H9 (cell line): ENCODE data around the gene B3GAT3. TPM values are rescaled to one million over a fixed set of nuclear protein-coding genes. Genes with fewer than 3 reads are reported as not detected.
A peak's percentile ranks its signal among the peaks of the same experiment; 100 is the strongest.

Source experiments
- DNase-seq: peaks from one replicate; pipeline ENCODE4 v3.0.0-alpha.2; 2017
- H2AFZ ChIP-seq: one replicate; pipeline ENCODE4 v1.6.1; 2013; ENCODE audit warnings: mild to moderate bottlenecking, low read length, control low read depth, moderate library complexity
- H2AK5ac ChIP-seq: 2 replicates; pipeline ENCODE4 v1.6.1; 2013; ENCODE audit warnings: low read length, control low read depth, mixed read lengths; ENCODE audit not compliant: insufficient read length
- H2BK120ac ChIP-seq: one replicate; pipeline ENCODE4 v1.6.1; 2013; ENCODE audit warnings: low read depth, mild to moderate bottlenecking, low read length, control low read depth, inconsistent platforms; ENCODE audit not compliant: poor library complexity, severe bottlenecking
- H2BK12ac ChIP-seq: 2 replicates; pipeline ENCODE4 v1.6.1; 2013; ENCODE audit warnings: low read length, control low read depth, mixed read lengths, low read depth; ENCODE audit not compliant: insufficient read length
- H2BK15ac ChIP-seq: 2 replicates; pipeline ENCODE4 v1.6.1; 2013; ENCODE audit warnings: low read depth, low read length, control low read depth
- H2BK20ac ChIP-seq: one replicate; pipeline ENCODE4 v1.6.1; 2013; ENCODE audit warnings: low read depth, mild to moderate bottlenecking, low read length, control low read depth, inconsistent platforms; ENCODE audit not compliant: poor library complexity, severe bottlenecking
- H2BK5ac ChIP-seq: 2 replicates; pipeline ENCODE4 v1.6.1; 2013; ENCODE audit warnings: low read length, control low read depth, mixed read lengths; ENCODE audit not compliant: insufficient read length
- H3K14ac ChIP-seq: 2 replicates; pipeline ENCODE4 v1.6.1; 2013; ENCODE audit warnings: low read length, control low read depth; ENCODE audit not compliant: insufficient read depth
- H3K18ac ChIP-seq: 2 replicates; pipeline ENCODE4 v1.6.1; 2013; ENCODE audit warnings: low read depth, mild to moderate bottlenecking, mixed read lengths, low read length, control low read depth; ENCODE audit not compliant: insufficient read length
- H3K23ac ChIP-seq: 2 replicates; pipeline ENCODE4 v1.6.1; 2013; ENCODE audit warnings: low read length, control low read depth, mixed read lengths, low read depth; ENCODE audit not compliant: insufficient read length
- H3K23me2 ChIP-seq: 2 replicates; pipeline ENCODE4 v1.6.1; 2013; ENCODE audit warnings: low read depth, mild to moderate bottlenecking, mixed read lengths, low read length, control low read depth; ENCODE audit not compliant: insufficient read length, poor library complexity, severe bottlenecking
- H3K27ac ChIP-seq: 2 replicates; pipeline ENCODE4 v1.5.1; 2013; ENCODE audit warnings: low read length, control low read depth, mixed read lengths, low read depth; ENCODE audit not compliant: insufficient read length
- H3K27me3 ChIP-seq: 2 replicates; pipeline ENCODE4 v1.6.1; 2013; ENCODE audit warnings: low read length, control low read depth, inconsistent platforms; ENCODE audit not compliant: insufficient read depth
- H3K4ac ChIP-seq: 2 replicates; pipeline ENCODE4 v1.6.1; 2013; ENCODE audit warnings: low read depth, mild to moderate bottlenecking, control low read depth, inconsistent platforms, low read length, moderate library complexity
- H3K4me1 ChIP-seq: 2 replicates; pipeline ENCODE4 v1.6.1; 2013; ENCODE audit warnings: low read length, control low read depth, inconsistent platforms; ENCODE audit not compliant: insufficient read depth
- H3K4me2 ChIP-seq: 2 replicates; pipeline ENCODE4 v1.6.1; 2013; ENCODE audit warnings: low read length, control low read depth, mixed read lengths; ENCODE audit not compliant: insufficient read length, insufficient read depth
- H3K56ac ChIP-seq: 2 replicates; pipeline ENCODE4 v1.6.1; 2013; ENCODE audit warnings: low read depth, mild to moderate bottlenecking, mixed read lengths, low read length, control low read depth; ENCODE audit not compliant: insufficient read length
- H3K79me1 ChIP-seq: 2 replicates; pipeline ENCODE4 v1.6.1; 2013; ENCODE audit warnings: low read depth, mild to moderate bottlenecking, moderate library complexity, low read length, control low read depth, inconsistent platforms; ENCODE audit not compliant: insufficient read depth, poor library complexity, severe bottlenecking
- H3K79me2 ChIP-seq: 2 replicates; pipeline ENCODE4 v1.6.1; 2013; ENCODE audit warnings: low read length, control low read depth, inconsistent platforms; ENCODE audit not compliant: insufficient read depth
- H3K9ac ChIP-seq: 2 replicates; pipeline ENCODE4 v1.6.1; 2013; ENCODE audit warnings: low read length, control low read depth, mixed read lengths; ENCODE audit not compliant: insufficient read length; ENCODE audit errors: extremely low read depth
- H3K9me3 ChIP-seq: one replicate; pipeline ENCODE4 v1.6.1; 2013; ENCODE audit warnings: low read depth, low read length, inconsistent platforms; ENCODE audit not compliant: control insufficient read depth
- H3T11ph ChIP-seq: one replicate; pipeline ENCODE4 v1.6.1; 2013; ENCODE audit warnings: mild to moderate bottlenecking, low read length, control low read depth, inconsistent platforms
- H4K20me1 ChIP-seq: one replicate; pipeline ENCODE4 v1.6.1; 2013; ENCODE audit not compliant: control insufficient read depth, insufficient read length, insufficient read depth
- H4K5ac ChIP-seq: 2 replicates; pipeline ENCODE4 v1.6.1; 2013; ENCODE audit warnings: low read depth, mild to moderate bottlenecking, mixed read lengths, low read length, control low read depth; ENCODE audit not compliant: insufficient read length
- H4K8ac ChIP-seq: replicated peaks from 2 replicates; pipeline ENCODE4 v1.6.1; 2013; ENCODE audit warnings: low read length, control low read depth, mixed read lengths, low read depth; ENCODE audit not compliant: insufficient read length
- H4K91ac ChIP-seq: 2 replicates; pipeline ENCODE4 v1.6.1; 2013; ENCODE audit warnings: low read depth, mild to moderate bottlenecking, moderate library complexity, mixed read lengths, low read length, control low read depth; ENCODE audit not compliant: insufficient read length
- H3K27ac Mint-ChIP-seq, 3 experiments: 2 replicates in 2 of 3; 3 replicates in 1 of 3; pipeline ENCODE4 v1.8.0; 2020 to 2021; ENCODE audit warnings: mixed read lengths in 3 of 3, mild to moderate bottlenecking in 1 of 3, moderate library complexity in 1 of 3
- H3K27me3 Mint-ChIP-seq: 2 replicates; pipeline ENCODE4 v1.8.0; 2021; ENCODE audit warnings: low read depth, mild to moderate bottlenecking, moderate library complexity, mixed read lengths
- H3K36me3 Mint-ChIP-seq, 3 experiments: 2 replicates in 2 of 3; 3 replicates in 1 of 3; pipeline ENCODE4 v1.8.0; 2020 to 2021; ENCODE audit warnings: low read depth in 3 of 3, mixed read lengths in 3 of 3; ENCODE audit not compliant: insufficient read depth in 1 of 3
- H3K4me1 Mint-ChIP-seq, 2 experiments: 2 replicates each; pipeline ENCODE4 v1.8.0; 2020; ENCODE audit warnings: mixed read lengths in 2 of 2
- H3K4me3 Mint-ChIP-seq, 2 experiments: 2 replicates in 1 of 2; 3 replicates in 1 of 2; pipeline ENCODE4 v1.8.0; 2020 to 2021; ENCODE audit warnings: mild to moderate bottlenecking in 2 of 2, mixed read lengths in 2 of 2, moderate library complexity in 1 of 2
- H3K9me3 Mint-ChIP-seq, 2 experiments: 2 replicates in 1 of 2; 3 replicates in 1 of 2; pipeline ENCODE4 v1.8.0; 2020; ENCODE audit warnings: mild to moderate bottlenecking in 2 of 2, mixed read lengths in 2 of 2, moderate library complexity in 1 of 2
- WGBS: extraction: QIAGEN DNeasy Blood & Tissue Kit; methylation state at CpG from one replicate; pipeline ENCODE4 v1.1.7; 2013; ENCODE audit warnings: missing lambda C conversion rate, low lambda C conversion rate, mixed read lengths; ENCODE audit not compliant: insufficient read length; ENCODE audit errors: extremely low coverage; 5-methylcytosine and 5-hydroxymethylcytosine counted together
- total RNA-seq: library from RNA; stranded (reverse); gene quantifications from 2 replicates; pipeline ENCODE4 v1.2.1, GENCODE V29; 2021
- TF ChIP-seq, protein P1 (sequence below): fragments of 200-600 bp; sonication (generic); conservative IDR thresholded peaks from 3 replicates; pipeline ENCODE4 v1.8.0; 2021; ENCODE audit warnings: antibody characterized with exemption, mild to moderate bottlenecking

B3GAT3 gene
- total RNA-seq, 1 experiment from 2014 or later: 30.8 TPM

DNA sequence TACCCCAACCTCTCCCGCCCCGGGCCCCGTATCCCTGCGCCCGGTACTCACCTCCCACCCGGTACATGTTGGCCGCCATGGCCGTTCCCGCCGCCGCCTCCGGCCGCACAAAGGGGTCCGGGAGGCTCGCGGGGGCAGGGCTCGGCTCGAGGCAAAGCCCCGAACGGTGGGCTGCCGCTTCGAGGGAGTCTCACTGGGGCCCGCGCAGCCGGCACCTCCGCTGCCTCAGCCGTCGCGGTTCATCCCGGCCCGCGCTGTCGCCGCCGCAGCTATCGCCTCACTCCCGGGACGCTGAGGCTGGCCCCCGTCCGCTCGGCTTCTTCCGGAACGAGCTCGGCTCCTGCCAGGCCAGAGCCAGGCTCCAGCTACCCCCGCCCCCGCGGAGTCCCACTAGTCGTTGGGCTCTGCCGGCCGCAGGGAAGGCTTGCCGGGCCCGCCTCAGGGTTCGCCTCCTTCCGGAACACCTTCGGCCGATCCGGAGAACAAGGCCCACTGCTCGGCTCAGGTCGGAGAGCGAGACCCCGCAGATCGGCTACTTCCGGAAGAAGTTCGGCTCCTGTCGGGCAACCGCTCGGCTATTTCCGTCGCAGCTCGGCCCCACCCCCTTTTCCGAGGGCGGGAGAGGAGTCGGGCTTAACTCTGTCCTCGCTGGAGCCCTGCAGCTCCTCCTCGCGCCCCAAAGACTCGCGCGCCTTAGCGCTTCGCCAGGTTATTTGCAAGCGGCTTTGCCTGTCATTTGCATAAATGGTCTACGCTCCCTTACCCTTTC lies 20.2 kb downstream of the B3GAT3 start, which contains the start of gene MTA2:
MTA2 (minus strand) TSS at position 494 of the 769 bp plus-strand sequence; CDS start at position 79, 415 bp downstream.
- Histone ChIP-seq H2BK15ac (no peak within 1 kb of the TSS), H3K9ac (peak within 1 kb of the TSS; percentile 84), H3T11ph (no peak within 1 kb of the TSS), H3K4me2 (peak within 1 kb of the TSS; percentile 71), H3K23me2 (peaks cover 4% of the 10 kb centered on the region), H3K4ac (peak within 1 kb of the TSS; percentile 59; the same call in 1 of the 2 replicates), H3K23ac (no peak within 1 kb of the TSS), H3K56ac (no peak within 1 kb of the TSS), H2BK20ac (no peak within 1 kb of the TSS), H3K14ac (peak within 1 kb of the TSS; percentile 96), H2AFZ (no peak within 1 kb of the TSS), H4K5ac (no peak within 1 kb of the TSS), H4K91ac (peak within 1 kb of the TSS; percentile 32), H2AK5ac (no peak within 1 kb of the TSS), H3K9me3 (no peaks in the 10 kb centered on the region), H3K18ac (peak within 1 kb of the TSS; percentile 69), H3K79me2 (no peaks in the 10 kb centered on the region; the same call in 1 of the 2 replicates), H3K27me3 (peaks cover 12% of the 10 kb centered on the region; the same call in 1 of the 2 replicates), H2BK120ac (no peak within 1 kb of the TSS), H3K79me1 (no peaks in the 10 kb centered on the region), H2BK5ac (no peak within 1 kb of the TSS), H2BK12ac (no peak within 1 kb of the TSS), H4K20me1 (peaks cover 2% of the 10 kb centered on the region), H3K27ac (no peak within 1 kb of the TSS), H3K4me1 (peaks cover 8% of the 10 kb centered on the region), H4K8ac (no peak within 1 kb of the TSS)
- peak within 1 kb of the TSS; percentile 84 to 96 (median 91); a peak in 6 of 7 replicates for H3K27ac Mint-ChIP-seq
- no peaks in the 10 kb centered on the region for H3K9me3 Mint-ChIP-seq
- H3K4me1 Mint-ChIP-seq: peaks cover 44 to 61% of the 10 kb centered on the region in 2 experiments
- peaks cover 34% of the 10 kb centered on the region for H3K27me3 Mint-ChIP-seq
- TF ChIP-seq, protein P1, sequence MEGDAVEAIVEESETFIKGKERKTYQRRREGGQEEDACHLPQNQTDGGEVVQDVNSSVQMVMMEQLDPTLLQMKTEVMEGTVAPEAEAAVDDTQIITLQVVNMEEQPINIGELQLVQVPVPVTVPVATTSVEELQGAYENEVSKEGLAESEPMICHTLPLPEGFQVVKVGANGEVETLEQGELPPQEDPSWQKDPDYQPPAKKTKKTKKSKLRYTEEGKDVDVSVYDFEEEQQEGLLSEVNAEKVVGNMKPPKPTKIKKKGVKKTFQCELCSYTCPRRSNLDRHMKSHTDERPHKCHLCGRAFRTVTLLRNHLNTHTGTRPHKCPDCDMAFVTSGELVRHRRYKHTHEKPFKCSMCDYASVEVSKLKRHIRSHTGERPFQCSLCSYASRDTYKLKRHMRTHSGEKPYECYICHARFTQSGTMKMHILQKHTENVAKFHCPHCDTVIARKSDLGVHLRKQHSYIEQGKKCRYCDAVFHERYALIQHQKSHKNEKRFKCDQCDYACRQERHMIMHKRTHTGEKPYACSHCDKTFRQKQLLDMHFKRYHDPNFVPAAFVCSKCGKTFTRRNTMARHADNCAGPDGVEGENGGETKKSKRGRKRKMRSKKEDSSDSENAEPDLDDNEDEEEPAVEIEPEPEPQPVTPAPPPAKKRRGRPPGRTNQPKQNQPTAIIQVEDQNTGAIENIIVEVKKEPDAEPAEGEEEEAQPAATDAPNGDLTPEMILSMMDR: no peak
- peak within 1 kb of the TSS; percentile 90 to 93 for H3K4me3 Mint-ChIP-seq
- peaks cover 45 to 55% (median 47%) of the 10 kb centered on the region in 3 experiments for H3K36me3 Mint-ChIP-seq
- DNase-seq: peak; percentile 99
- WGBS: no CpG with 5 or more reads among the region's 83 CpGs
